Forelimb muscle (tissue), 1 donor: Measurements from ENCODE around the gene MAPK1. TPM values are rescaled to one million over a fixed set of nuclear protein-coding genes. Genes with fewer than 3 reads are reported as not detected.
"Not testable (repeated sequence)": the region's sequence is repeated elsewhere in the genome, so short reads cannot be mapped to it uniquely, and the experiment has no call there.

ENCODE experiments used
- DNase-seq: peaks from one replicate; pipeline ENCODE4 v3.0.0-alpha.2; 2013; ENCODE audit warnings: low read depth
- polyA plus RNA-seq: library from polyadenylated mRNA; unstranded; fragments of 120-200 nt; gene quantifications from one replicate; pipeline ENCODE4 v1.2.1, GENCODE V29; 2013; ENCODE audit not compliant: insufficient read length

MAPK1 gene
- polyA plus RNA-seq, 1 donor: 138 TPM

- no peak for DNase-seq
These were observed 109.2 kb downstream of the MAPK1 start for GRCh38 chr22:21758091-21758864.

GRCh38 chr22:21755851-21756284 is 111.6 kb downstream of the MAPK1 start:
- DNase-seq: no peak

GRCh38 chr22:21754523-21754922 is 112.9 kb downstream of the MAPK1 start:
- no peak for DNase-seq

- no peak for DNase-seq
These were observed 113.9 kb downstream of the MAPK1 start for GRCh38 chr22:21753374-21754111.

- DNase-seq: no peak
These were observed 115.2 kb downstream of the MAPK1 start for GRCh38 chr22:21752276-21752675.

GRCh38 chr22:21745948-21746347 is 121.5 kb downstream of the MAPK1 start:
- DNase-seq: no peak

GRCh38 chr22:21744917-21745316 is 122.5 kb downstream of the MAPK1 start:
- DNase-seq: not testable (repeated sequence)

GRCh38 chr22:21741790-21742189 is 125.7 kb downstream of the MAPK1 start:
- DNase-seq: no peak

GRCh38 chr22:21741059-21741458 is 126.4 kb downstream of the MAPK1 start:
- DNase-seq: no peak

- DNase-seq: no peak
These were observed 127.5 kb downstream of the MAPK1 start for GRCh38 chr22:21739828-21740377.

- no peak for DNase-seq
These were observed 128.5 kb downstream of the MAPK1 start for GRCh38 chr22:21738966-21739365.

GRCh38 chr22:21738081-21738480 is 129.4 kb downstream of the MAPK1 start:
- DNase-seq: no peak

GRCh38 chr22:21736948-21737347 is 130.5 kb downstream of the MAPK1 start:
- no peak for DNase-seq

- DNase-seq: no peak
These were observed 131.3 kb downstream of the MAPK1 start for GRCh38 chr22:21736084-21736642.

GRCh38 chr22:21735200-21736083 is 132.0 kb downstream of the MAPK1 start, which contains the start of gene YPEL1:
TSS of gene YPEL1 (minus strand) at chr22:21735794. CDS start at chr22:21710744, 25,050 bp downstream.
- DNase-seq: peak; percentile 80

- DNase-seq: no peak
These were observed 132.8 kb downstream of the MAPK1 start for GRCh38 chr22:21734540-21735199.

- no peak for DNase-seq
These were observed 135.9 kb downstream of the MAPK1 start for GRCh38 chr22:21731503-21731902.

- no peak for DNase-seq
These were observed 136.7 kb downstream of the MAPK1 start for GRCh38 chr22:21730535-21731308.

GRCh38 chr22:21729184-21729583 is 138.3 kb downstream of the MAPK1 start:
- DNase-seq: not testable (repeated sequence)

- no peak for DNase-seq
These were observed 139.2 kb downstream of the MAPK1 start for GRCh38 chr22:21728270-21728669.
